GM23248 (cell line): ENCODE measurements around the gene DNAI2.

ENCODE experiments used
- EZH2 ChIP-seq: fragments of 200-600 bp; sonication (generic); IDR thresholded peaks from 2 replicates; pipeline ENCODE4 v1.6.1; 2018; ENCODE audit warnings: antibody characterized with exemption, mild to moderate bottlenecking; ENCODE audit not compliant: insufficient read depth, poor library complexity, severe bottlenecking
- EZH2phosphoT487 ChIP-seq: fragments of 200-600 bp; sonication (generic); IDR thresholded peaks from 2 replicates; pipeline ENCODE4 v1.6.1; 2018; ENCODE audit warnings: antibody characterized with exemption, moderate library complexity, mild to moderate bottlenecking, low read depth; ENCODE audit not compliant: insufficient read depth

DNA sequence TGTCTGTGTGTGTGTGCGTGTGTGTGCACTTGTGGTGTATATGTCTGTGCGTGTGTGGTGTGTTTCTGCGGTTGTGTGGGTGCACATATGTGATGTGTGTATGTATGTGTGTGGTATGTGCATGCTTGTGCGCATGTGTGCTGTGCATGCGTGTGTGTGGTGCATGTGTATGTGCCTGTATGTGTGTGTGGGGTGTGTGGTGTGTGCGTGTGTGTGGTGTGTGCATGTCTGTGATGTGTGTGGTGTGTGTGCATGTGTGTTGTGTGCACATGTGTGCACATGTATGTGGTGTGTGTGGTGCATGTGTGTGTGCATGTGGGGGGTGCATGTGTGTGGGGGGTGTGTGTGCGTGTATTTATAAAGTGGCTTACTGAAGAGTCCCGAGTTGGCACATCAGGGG lies 23.0 kb upstream of the DNAI2 start:
- TF ChIP-seq EZH2 (no peak), EZH2phosphoT487 (no peak)
